ENCODE results near the gene SPEG.

SPEG gene

GRCh38 chr2:219426068-219426443, 8.6 kb upstream of the SPEG start:
- DNase-seq: no peak

GRCh38 chr2:219426534-219427136, 8.0 kb upstream of the SPEG start:
- DNase-seq: no peak

- no peak for DNase-seq
Measured at GRCh38 chr2:219428469-219428868, 6.2 kb upstream of the SPEG start.

- DNase-seq: no peak
Measured at GRCh38 chr2:219429958-219430606, 4.6 kb upstream of the SPEG start.

GRCh38 chr2:219430633-219431615, 3.7 kb upstream of the SPEG start:
- no peak for DNase-seq

- DNase-seq: no peak
Measured at GRCh38 chr2:219433666-219434467, 776 bp upstream of the SPEG start.

- DNase-seq: no peak
Measured at GRCh38 chr2:219434468-219434717, 250 bp upstream of the SPEG start.

GRCh38 chr2:219435701-219436100, 1.1 kb downstream of the SPEG start:
- no peak for DNase-seq

GRCh38 chr2:219436491-219436890, 1.8 kb downstream of the SPEG start:
- no peak for DNase-seq

- DNase-seq: no peak
Measured at GRCh38 chr2:219437141-219437540, 2.5 kb downstream of the SPEG start.

- DNase-seq: no peak
Measured at GRCh38 chr2:219437690-219438206, 3.1 kb downstream of the SPEG start.

- no peak for DNase-seq
Measured at GRCh38 chr2:219438453-219438852, 3.8 kb downstream of the SPEG start.

GRCh38 chr2:219439506-219439905, 4.9 kb downstream of the SPEG start:
- no peak for DNase-seq

- no peak for DNase-seq
Measured at GRCh38 chr2:219440388-219441256, 6.0 kb downstream of the SPEG start.

- DNase-seq: no peak
Measured at GRCh38 chr2:219441451-219442255, 7.0 kb downstream of the SPEG start.

- no peak for DNase-seq
Measured at GRCh38 chr2:219442256-219443015, 7.8 kb downstream of the SPEG start.

- no peak for DNase-seq
Measured at GRCh38 chr2:219443016-219443696, 8.5 kb downstream of the SPEG start.

- DNase-seq: no peak
Measured at GRCh38 chr2:219443697-219444023, 9.0 kb downstream of the SPEG start.

GRCh38 chr2:219444566-219445091, 10.0 kb downstream of the SPEG start:
- no peak for DNase-seq

GRCh38 chr2:219445220-219445640, 10.6 kb downstream of the SPEG start:
- DNase-seq: no peak
